Endothelial cell of umbilical vein (primary cell): ENCODE results near the gene EEFSEC. TPM values are rescaled to one million over a fixed set of nuclear protein-coding genes. Genes with fewer than 3 reads are reported as not detected.

Source experiments
- BruUV-seq: library from RNA; stranded (reverse); fragments of 400-500 nt; replicated peaks from 2 replicates; lab custom pipeline; 2021; lab: Mats Ljungman, UMichigan
- CTCF ChIA-PET: fragments of 300-600, 350-600 bp; sonication (Branson Sonifier 250); formaldehyde crosslinking; loops from one replicate; lab custom pipeline; 2021; ENCODE audit warnings: antibody characterized with exemption, inconsistent platforms; lab: Charles Lee
- POLR2A ChIA-PET: fragments of 300-600, 350-600 bp; sonication (Branson Sonifier 250); formaldehyde crosslinking; loops from one replicate; lab custom pipeline; 2021; ENCODE audit warnings: antibody characterized with exemption, inconsistent platforms; lab: Charles Lee
- DNase-seq: peaks from one replicate; pipeline ENCODE4 v3.0.0-alpha.2; 2011; ENCODE audit warnings: low read depth, low spot score
- FAIRE-seq: peaks from 2 replicates; lab custom pipeline; 2011; peaks lifted over from hg19 to GRCh38; lab: Jason Lieb, UNC
- H2AFZ ChIP-seq: 2 replicates; pipeline ENCODE4 v1.6.0; 2012; ENCODE audit warnings: low read depth, low read length, control low read depth, inconsistent platforms
- H3K27ac ChIP-seq: 2 replicates; pipeline ENCODE4 v1.5.1; 2011; ENCODE audit warnings: low read depth, mild to moderate bottlenecking, control low read depth, low read length, moderate library complexity; ENCODE audit not compliant: insufficient read depth
- H3K27me3 ChIP-seq, 2 experiments: 2 replicates each; pipeline versions ENCODE4 v1.6.0 to v1.6.1; 2011; ENCODE audit warnings: low read length in 2 of 2, mixed read lengths in 1 of 2; ENCODE audit not compliant: control insufficient read depth in 2 of 2, insufficient read depth in 2 of 2
- H3K36me3 ChIP-seq, 2 experiments: 2 replicates in 1 of 2; 3 replicates in 1 of 2; pipeline ENCODE4 v1.5.1; 2011; ENCODE audit warnings: low read length in 2 of 2, mild to moderate bottlenecking in 1 of 2, moderate library complexity in 1 of 2; ENCODE audit not compliant: control insufficient read depth in 2 of 2, insufficient read depth in 2 of 2; ENCODE audit errors: extremely low read depth in 1 of 2
- H3K4me1 ChIP-seq: 3 replicates; pipeline ENCODE4 v1.5.1; 2011; ENCODE audit warnings: mild to moderate bottlenecking, low read length; ENCODE audit not compliant: control insufficient read depth, insufficient read depth; ENCODE audit errors: extremely low read depth
- H3K4me2 ChIP-seq: 2 replicates; pipeline ENCODE4 v1.6.1; 2011; ENCODE audit warnings: low read length, control low read depth, mixed read lengths; ENCODE audit not compliant: insufficient read depth
- H3K4me3 ChIP-seq, 3 experiments: fragments of 200-600 bp in 1 of 3; sonication (generic), shearing (Covaris generic) in 1 of 3; replicated peaks in 1 of 3; 2 replicates each; pipeline ENCODE4 v1.5.1; 2011 to 2016; ENCODE audit warnings: control low read depth in 3 of 3, low read length in 3 of 3, mild to moderate bottlenecking in 2 of 3, inconsistent platforms in 1 of 3, low read depth in 1 of 3, moderate library complexity in 1 of 3; ENCODE audit not compliant: insufficient read depth in 1 of 3
- H3K79me2 ChIP-seq: 2 replicates; pipeline ENCODE4 v1.6.0; 2012; ENCODE audit warnings: low read length, inconsistent platforms; ENCODE audit not compliant: control insufficient read depth, insufficient read depth
- H3K9ac ChIP-seq: replicated peaks from 2 replicates; pipeline ENCODE3; 2011; ENCODE audit warnings: low read length, control low read depth; ENCODE audit not compliant: insufficient read depth; ENCODE audit errors: extremely low read depth
- H3K9me1 ChIP-seq: replicated peaks from 3 replicates; pipeline ENCODE4 v1.6.0; 2011; ENCODE audit warnings: mild to moderate bottlenecking, low read length; ENCODE audit not compliant: control insufficient read depth, insufficient read depth; ENCODE audit errors: extremely low read depth
- H3K9me3 ChIP-seq: replicated peaks from 2 replicates; pipeline ENCODE4 v1.5.1; 2012; ENCODE audit warnings: low read length, inconsistent platforms; ENCODE audit not compliant: control insufficient read depth, insufficient read depth
- H4K20me1 ChIP-seq: replicated peaks from 2 replicates; pipeline ENCODE3; 2011; ENCODE audit warnings: mild to moderate bottlenecking, low read length; ENCODE audit not compliant: control insufficient read depth, insufficient read depth; ENCODE audit errors: extremely low read depth
- CTCF ChIP-seq, 2 donors: IDR thresholded peaks; 1 replicate in 1 of 2; 2 replicates in 1 of 2; pipeline ENCODE4 v1.5.1; 2011; ENCODE audit warnings: low read length in 2 of 2, mild to moderate bottlenecking in 2 of 2, moderate library complexity in 2 of 2, control low read depth in 1 of 2, inconsistent platforms in 1 of 2, low read depth in 1 of 2; ENCODE audit not compliant: insufficient read depth in 1 of 2; ENCODE audit errors: extremely low read depth in 1 of 2
- GATA2 ChIP-seq: IDR thresholded peaks from 2 replicates; pipeline ENCODE4 v1.7.0; 2011; ENCODE audit warnings: low read depth, mild to moderate bottlenecking, moderate library complexity, mixed read lengths, low read length; ENCODE audit not compliant: insufficient read length, insufficient read depth
- dilution Hi-C: fragments of 300-500 bp; cut with MboI; formaldehyde crosslinking; loops from one replicate; pipeline ENCODE4 v1.15.0; 2019; ENCODE audit warnings: low sequenced_read_pairs; ENCODE audit not compliant: extremely low pct_ligation_motif_present
- intact Hi-C: fragments of 100-400 bp; cut with micrococcal nuclease; formaldehyde crosslinking; loops from one replicate; pipeline ENCODE4 v1.10.0; 2022
- polyA plus RNA-seq, 4 experiments: library from polyadenylated mRNA; depleted of rRNA in 3 of 4; stranded (reverse) in 3 of 4; unstranded in 1 of 4; fragments of >200 nt; gene quantifications; 2 replicates each; pipeline versions ENCODE4 v1.2.1 to v1.2.3, GENCODE V29; 2011 to 2012; ENCODE audit warnings: missing spikeins in 1 of 4
- total RNA-seq: library from RNA; stranded (reverse); gene quantifications from 2 replicates; pipeline ENCODE4 v1.2.3, GENCODE V29; 2021

Gene EEFSEC
- total and polyA plus RNA-seq, 2 donors (not counting 3 experiments of a cell fraction or from before 2014, with no cell fraction given): 13.1 to 14.5 TPM

- ChIA-PET CTCF (interaction anchor here (0.6 to 5.3 kb wide), 33 partner anchors 10 to 286 kb away, joined by 3 to 76 read pairs (median 5); no protein-coding TSS in a partner anchor), POLR2A (no interaction called here)
- FAIRE-seq (peak; percentile 52), DNase-seq (peak; percentile 42)
- Histone ChIP-seq H3K27me3 (no peaks in the 10 kb centered on the region), H2AFZ (no peak overlapping the region), H3K9me1 (no peaks in the 10 kb centered on the region), H3K79me2 (no peaks in the 10 kb centered on the region), H3K27ac (no peak overlapping the region), H4K20me1 (no peaks in the 10 kb centered on the region), H3K4me2 (no peak overlapping the region), H3K9ac (no peak overlapping the region), H3K4me3 (no peak overlapping the region), H3K36me3 (no peaks in the 10 kb centered on the region), H3K9me3 (no peaks in the 10 kb centered on the region), H3K4me1 (no peaks in the 10 kb centered on the region)
- intact Hi-C loops: loop anchor here (1.0 to 10.0 kb wide), 4 partner anchors 95 to 262 kb away; no protein-coding TSS in a partner anchor
- BruUV-seq: no TSS peak
- dilution Hi-C loops: no loop called here
- TF ChIP-seq CTCF (IDR thresholded peaks at IDR 0.05; ENCODE audit: extremely low read depth in 1 of 2, insufficient read depth in 1 of 2, low read depth in 1 of 2, low read length in 2 of 2): peak; percentile 59 to 75
- TF ChIP-seq GATA2: no peak
These were observed 169.0 kb downstream of the EEFSEC start for GRCh38 chr3:128322030-128323022.
